Activated T-helper 1 cell treated with anti-CD3 and anti-CD28 coated beads, Interleukin-2, amount 50 U/mL, for 16 hours (primary cell): ENCODE data around the gene TTC31.

Experiments
- DNase-seq, 2 donors: peaks; one replicate each; pipeline ENCODE4 v3.0.0-alpha.2; 2020; ENCODE audit warnings: low read depth in 1 of 2, low spot score in 1 of 2

The TTC31 gene

DNA sequence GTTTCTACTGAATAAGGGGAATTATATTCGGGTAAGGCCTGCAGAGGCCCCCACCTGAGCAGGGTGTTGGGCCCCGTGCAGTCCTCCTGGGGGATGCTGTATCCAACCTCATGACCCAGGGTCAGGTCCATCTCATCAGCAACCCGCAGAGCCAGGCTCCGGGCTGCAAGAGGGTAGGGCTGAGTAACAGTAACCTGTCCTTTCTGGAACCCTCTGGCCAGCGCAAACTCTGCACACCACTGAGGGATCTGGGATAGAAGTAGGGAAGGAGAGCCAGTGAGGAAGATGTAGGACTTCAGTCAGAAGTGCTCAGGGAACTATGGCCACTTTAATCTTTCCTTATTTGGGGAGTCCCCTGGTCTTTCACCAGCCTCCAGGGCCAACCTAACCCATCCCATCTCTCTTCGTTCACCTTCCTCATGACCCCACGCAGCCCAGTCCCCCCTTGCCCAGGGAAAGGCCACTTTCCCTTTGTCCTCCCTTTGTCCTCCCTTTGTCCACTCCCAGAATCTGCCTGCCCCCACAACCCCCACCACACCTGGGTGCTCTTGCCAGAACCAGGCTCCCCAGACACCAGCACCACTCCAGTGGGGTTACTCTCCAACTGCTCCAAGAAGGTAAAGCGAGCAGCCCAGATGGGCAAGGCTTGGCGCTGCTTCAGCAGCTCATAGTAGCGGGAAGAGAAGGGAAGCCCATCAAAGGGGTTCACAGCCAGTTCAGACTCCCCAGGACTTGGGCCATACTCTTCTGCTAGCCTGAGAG lies 42.3 kb downstream of the TTC31 start:
- DNase-seq, result no peak

GRCh38 chr2:74525717-74526648 lies 43.1 kb downstream of the TTC31 start, which contains the start of gene DQX1:
DQX1 (minus strand) TSS chr2:74526231; CDS start chr2:74525729, 502 bp downstream.
- DNase-seq, result no peak

DNA sequence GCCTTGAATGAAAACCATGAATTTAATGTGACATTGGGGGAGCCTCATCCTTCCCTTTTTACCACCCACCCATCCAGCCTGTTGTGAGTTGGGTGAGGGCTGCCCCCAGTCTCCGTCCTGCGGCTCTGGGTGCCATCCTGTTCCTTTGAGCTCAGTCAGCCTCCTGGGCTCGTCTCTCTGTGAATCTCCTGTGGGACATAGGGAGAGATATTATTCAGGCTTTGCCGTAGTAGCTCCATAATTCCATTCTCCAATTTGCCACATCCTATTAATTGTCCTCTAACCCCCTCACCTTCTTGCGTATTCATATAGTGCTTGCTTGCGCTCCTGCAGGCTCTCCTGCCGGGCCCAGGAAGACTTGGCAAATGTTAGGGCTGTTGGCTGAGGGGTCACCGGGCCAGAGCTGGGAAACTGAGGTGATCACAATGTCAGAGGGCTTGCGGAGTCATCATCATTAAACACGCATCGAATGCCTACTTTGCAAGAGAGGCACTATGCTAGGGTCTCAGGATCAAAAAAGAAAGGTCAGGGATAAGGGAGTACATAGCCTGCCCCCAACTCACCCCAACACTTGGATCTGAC lies 43.9 kb downstream of the TTC31 start:
- DNase-seq, result no peak

- DNase-seq, result no peak
Measured at GRCh38 chr2:74527741-74528140, 44.9 kb downstream of the TTC31 start.

GRCh38 chr2:74528600-74529356 lies 45.9 kb downstream of the TTC31 start:
- DNase-seq, result no peak

- DNase-seq, result peak; percentile 65 to 77
Measured at GRCh38 chr2:74529357-74530238, 46.7 kb downstream of the TTC31 start, which contains the start of the genes AUP1 and HTRA2. AUP1 (minus strand) TSS chr2:74529706; CDS start chr2:74529629, 77 bp downstream. HTRA2 (plus strand) TSS chr2:74529933; CDS start chr2:74530007, 74 bp downstream.

GRCh38 chr2:74530239-74531187 lies 47.6 kb downstream of the TTC31 start:
- DNase-seq, result no peak

DNA sequence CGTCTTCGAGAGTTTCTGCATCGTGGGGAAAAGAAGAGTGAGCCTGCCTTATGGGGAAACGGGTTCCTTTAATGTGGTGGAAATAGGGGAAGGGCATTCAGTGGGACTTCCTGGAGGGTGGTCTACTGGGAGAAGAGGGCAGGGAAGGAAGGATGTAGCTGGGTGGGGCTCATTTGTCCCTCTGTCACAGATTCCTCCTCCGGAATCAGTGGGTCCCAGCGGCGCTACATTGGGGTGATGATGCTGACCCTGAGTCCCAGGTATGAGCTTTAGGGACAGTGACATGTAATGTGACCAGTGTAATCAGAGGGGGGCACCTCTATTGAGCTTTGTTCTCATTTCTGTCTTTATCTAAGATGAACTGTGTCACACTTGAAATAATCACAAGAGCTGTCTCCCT lies 48.8 kb downstream of the TTC31 start:
- no peak for DNase-seq

- no peak for DNase-seq
Measured at GRCh38 chr2:74532222-74532621, 49.3 kb downstream of the TTC31 start.

- DNase-seq, result no peak
Measured at GRCh38 chr2:74533464-74533863, 50.6 kb downstream of the TTC31 start.

- no peak for DNase-seq
Measured at GRCh38 chr2:74534411-74534810, 51.5 kb downstream of the TTC31 start.

DNA sequence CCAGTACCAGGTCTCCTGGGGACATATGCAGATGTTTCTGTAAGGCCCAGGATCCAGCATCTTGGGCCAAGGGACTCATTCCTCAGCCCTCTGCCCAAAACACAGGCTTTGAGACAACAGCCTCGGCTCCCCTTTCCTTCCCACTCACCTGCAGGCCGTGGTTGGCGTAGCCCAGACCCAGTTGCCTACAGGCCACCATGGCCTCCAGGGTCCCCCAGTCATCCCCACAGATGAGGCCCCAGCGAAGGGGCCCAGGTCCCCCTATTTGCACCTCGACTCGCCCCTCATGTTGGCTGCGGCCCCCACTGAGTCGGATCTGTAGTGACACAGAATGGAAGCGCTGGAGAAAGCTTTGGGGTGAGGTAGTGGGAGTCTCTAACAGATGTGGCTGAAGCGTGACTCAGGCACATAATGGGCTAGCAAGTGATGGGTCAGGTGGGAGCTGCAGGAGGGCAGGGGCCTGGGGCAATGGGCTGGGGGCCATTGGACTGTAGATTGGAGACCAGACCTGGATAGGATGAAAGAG lies 52.6 kb downstream of the TTC31 start:
- no peak for DNase-seq

DNA sequence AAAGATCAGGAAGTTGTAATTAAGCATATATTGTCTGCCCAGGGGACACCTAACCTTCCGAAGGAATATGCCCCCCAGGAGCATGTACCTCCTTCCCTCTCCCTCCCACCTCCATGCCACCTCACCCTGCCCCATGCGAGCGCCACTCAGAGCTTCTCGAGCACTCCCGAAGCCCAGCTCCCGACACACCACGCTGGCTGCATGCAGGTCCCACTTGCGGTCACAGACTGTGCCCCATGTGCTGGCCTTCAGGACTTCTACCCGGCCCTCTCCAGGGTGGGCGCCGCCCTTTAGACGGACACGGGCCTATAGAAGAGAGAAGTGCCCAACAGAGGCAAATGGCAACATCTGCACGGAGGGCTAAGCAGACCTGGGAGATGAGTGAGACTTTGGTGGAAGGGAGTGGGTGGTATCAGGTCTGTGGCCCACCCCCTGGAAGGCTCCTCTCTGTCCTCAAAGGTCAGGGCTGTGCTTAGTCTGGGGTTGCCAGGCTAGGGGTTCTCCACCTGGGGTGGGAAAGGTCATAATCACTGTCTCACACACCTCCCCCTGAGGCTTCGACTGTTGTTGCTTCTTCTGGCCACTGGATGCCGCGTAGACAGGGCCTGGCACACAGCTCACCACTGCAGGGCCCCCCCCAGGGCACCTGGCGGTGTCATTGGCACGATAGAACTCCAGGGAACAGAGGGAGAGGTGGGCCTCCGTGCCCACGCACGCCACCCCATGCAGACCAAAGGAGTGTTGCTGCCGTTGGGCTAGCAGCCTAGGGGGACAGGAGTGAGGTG lies 53.5 kb downstream of the TTC31 start:
- no peak for DNase-seq

GRCh38 chr2:74537140-74537539 lies 54.3 kb downstream of the TTC31 start:
- no peak for DNase-seq

GRCh38 chr2:74538881-74539339 lies 56.0 kb downstream of the TTC31 start:
- no peak for DNase-seq

DNA sequence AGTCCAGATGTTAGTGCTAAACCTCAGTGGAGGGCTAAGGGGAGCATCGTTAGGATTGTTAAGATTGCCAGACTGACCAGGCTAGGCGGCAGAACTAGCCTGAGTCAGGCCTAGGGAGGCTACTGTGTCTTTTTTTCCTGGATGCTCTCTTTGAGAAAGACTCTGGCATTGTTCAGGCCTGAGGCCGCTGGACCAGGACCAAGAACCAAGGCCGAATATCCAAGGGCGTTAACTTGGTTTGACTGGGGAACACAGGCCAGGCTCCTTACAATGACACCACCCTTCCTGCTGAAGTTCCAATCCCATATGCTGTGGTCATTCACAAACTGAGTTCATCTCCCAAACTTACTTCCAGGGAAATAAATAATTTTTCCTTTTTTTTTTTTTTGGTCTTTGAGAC lies 57.4 kb downstream of the TTC31 start:
- no peak for DNase-seq

GRCh38 chr2:74542978-74543377 lies 60.1 kb downstream of the TTC31 start:
- DNase-seq, result no peak
